GM21723 (cell line): Measurements from ENCODE around the gene CPNE6.

ENCODE experiments used
- ATAC-seq: cut with Tn5 transposase; IDR thresholded peaks from one replicate; pipeline ENCODE4 v1.9.1; 2021; ENCODE audit warnings: mild to moderate bottlenecking, moderate library complexity; ENCODE audit not compliant: unreplicated experiment

The CPNE6 gene

DNA sequence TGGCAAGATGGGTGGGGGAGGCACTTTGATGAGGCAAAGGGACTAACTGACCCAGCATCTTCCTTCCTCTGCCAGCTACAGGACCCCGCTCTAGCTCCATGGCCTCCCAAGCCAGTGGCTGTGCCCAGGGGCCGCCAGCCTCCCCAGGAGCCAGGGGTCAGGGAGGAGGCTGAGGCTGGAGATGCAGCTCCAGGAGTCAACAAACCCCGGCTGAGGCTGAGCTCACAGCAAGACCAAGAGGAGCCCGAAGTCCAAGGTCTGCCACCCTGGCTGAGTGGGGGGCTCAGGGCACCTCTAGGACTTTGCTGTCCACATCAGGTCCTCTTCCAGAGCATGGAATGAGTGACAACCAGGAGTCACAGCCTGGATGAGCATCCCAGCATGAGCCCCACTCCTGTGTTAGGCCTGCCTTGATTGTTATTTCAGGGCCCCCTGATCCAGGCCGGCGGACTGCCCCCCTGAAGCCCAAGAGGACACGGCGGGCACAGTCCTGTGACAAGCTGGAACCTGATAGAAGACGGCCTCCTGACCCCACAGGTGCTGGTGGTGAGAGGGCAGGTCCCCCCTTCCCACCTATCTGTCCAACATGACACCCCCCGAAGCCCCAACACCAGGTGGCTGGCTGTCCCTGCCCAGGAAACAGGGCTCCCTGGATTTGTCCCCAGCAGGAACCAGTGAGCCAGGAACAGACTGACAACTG, 2.5 kb upstream of the CPNE6 start:
- no peak for ATAC-seq

DNA sequence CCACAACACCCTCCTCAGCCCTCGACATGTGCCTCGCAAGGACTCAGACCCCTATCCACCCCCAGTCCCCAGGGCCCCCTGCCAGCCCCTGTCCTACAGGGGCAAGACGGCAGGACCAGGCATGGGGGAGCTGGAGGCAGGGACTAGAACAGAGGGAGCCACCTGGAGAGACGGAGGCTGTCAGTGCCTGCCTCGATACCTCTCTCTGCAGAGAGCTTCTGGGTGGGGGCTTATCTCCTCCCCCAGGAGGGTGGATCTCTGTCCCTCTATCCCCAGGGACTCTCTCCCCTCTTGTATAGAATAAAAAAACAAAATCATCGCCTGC, 2.0 kb upstream of the CPNE6 start:
- no peak for ATAC-seq

DNA sequence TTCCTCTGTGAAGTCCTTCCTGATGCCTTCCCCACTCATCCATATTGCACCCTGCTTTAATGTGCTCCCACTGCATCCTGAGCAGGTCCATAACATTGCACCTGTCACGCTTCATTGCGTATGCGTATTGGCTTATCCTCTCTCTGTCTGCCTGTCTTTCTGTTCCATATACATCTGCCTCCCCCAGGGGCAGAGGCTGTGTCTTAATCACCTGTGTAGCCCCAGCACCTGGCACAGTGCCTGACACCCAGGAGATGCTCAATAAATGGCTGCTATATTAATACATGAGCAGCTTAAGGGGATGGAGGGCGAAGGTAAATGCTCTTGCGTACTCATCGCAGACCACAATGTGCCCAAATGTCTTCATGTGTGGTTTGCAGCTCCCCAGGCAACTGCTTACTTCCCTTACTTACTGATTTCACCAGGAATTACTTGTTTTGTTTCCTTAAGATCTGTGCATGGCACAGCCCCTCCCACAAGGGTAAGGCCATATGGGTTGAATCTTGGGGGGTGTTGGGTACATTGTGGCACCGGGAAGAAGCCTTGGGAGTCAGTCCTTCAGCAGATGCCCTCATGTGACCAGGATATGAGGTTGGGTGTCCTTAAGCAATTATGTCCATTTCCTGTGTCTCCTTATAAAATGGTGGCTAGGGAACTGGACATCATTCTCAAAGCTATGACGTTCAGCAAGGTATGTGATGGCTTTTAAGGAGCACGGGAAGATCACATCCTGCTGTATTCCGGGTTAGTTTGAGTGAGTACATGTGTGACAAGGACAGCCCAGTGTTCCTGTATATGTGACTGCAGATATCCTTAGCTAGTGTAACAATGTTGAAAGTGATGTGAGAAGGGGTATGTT, 848 bp upstream of the CPNE6 start:
- no peak for ATAC-seq

DNA sequence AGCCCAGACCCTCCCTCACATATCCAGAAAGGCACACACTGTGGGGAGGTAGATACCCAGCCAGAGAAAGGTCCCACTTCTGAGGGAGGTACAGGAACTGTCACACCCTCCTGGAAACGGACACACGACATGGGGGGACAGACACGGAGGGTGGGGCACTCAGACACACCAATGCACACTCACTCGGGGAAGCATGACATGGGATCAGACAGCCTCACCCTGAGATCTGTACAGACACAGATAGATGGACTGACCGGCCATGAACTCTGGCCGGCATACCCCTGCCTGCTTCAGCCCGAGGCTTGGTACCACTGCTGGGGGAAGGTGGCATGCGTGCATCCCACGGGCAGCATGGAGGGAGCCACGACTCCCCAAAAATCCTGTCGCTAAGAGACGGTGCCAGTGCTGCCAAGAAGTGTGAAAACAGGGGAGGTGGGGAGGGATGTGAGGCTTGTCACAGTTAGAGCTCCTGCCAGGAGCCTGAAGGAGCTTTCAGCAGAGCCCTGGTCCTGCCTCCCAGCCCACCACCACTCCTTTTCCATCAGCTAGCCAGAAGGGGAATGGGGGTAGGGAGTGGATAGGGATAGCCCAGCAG, 571 bp downstream of the CPNE6 start:
- no peak for ATAC-seq

DNA sequence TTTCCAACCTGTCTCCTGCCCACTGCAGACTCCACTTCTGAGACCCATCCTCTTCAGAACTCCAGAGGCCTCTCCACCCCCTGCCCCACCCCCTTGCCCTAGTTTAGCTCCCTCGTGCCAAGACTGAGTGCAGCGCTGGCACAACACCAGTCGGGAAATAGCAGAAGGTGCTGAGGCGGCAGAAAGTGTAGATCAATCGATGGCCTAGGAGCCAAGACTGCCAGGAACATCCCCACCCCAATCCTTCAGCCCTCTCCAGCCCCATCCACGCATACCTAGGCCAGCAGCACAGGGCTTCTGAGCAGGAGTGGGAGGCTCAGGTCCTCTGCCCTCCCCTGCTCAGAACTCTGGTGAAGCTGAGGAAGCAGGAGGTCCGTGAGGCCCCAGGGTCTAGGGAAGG, 1.1 kb downstream of the CPNE6 start:
- no peak for ATAC-seq

DNA sequence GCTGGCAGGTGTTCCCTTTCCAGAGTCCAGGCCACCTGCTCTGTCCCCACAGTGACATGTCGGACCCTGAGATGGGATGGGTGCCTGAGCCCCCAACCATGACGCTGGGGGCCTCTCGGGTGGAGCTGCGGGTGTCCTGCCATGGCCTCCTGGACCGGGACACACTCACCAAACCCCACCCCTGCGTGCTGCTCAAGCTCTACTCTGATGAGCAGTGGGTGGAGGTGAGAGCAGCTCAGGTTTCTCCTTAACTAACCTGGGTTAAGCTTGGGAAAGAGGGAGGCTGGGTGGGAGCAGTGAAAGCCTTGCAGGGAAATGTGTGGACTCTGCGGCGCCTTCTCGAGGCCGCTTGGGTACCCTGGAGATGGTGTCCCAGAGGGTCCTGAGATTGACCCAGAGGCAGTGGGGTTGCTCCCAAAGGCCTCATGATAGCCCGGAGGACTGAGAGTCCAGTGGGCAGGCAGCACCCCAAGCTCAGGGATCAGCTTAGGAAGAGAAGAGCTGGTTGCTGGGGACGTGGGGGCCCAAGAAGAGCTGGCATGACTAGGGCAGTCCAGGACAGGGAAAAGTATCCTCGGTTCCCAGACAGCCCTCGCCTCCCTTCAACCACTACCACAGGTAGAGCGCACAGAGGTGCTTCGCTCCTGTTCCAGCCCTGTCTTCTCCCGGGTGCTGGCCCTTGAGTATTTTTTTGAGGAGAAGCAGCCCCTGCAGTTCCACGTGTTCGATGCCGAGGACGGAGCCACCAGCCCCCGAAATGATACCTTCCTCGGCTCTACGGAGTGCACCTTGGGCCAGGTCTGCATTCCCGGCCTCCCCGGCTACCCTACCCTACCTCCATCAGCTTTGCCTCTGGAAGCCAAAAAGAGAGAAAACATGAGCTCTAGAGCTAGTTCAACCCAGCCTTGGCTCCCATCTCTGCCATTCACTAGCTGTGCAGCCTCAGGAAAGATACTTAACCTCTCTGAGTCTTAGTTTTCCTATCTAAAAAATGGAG, 1.8 kb downstream of the CPNE6 start:
- ATAC-seq: no peak

DNA sequence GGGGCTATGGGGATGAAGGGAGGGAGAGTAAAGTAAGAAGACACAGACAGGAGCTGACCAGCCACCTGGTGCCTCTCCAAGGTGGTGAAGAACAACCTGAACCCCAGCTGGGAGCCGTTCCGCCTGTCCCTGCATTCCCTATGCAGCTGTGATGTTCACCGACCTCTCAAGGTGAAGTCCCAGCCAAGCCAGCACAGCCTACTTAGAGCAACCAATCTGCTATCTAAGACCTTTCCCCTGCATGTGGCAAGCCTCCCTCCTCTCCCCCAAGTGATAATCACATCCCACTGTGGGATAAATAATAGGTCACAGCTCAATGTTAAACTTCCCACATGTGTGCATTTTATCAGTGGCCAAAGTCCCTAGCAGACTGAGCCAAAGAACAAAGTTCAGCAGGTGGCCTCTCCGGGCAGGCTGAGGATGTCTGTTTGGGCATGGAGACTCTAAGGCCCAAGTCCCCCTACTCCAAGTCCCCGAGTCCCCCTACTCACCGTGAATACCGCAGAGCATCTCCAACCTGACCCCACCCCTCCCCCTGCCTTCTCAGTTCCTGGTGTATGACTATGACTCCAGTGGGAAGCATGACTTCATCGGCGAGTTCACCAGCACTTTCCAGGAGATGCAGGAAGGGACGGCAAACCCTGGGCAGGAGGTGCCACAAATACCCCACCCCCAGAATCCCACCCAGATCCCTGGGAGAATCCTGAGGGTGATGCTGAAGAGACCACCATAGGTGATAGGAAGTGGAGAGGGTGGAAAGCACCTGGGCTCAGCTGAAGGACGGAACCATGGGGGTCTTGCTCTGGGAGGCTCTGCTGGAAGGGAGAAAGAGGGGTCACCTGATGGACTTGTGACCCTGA, 3.5 kb downstream of the CPNE6 start:
- ATAC-seq: no peak

DNA sequence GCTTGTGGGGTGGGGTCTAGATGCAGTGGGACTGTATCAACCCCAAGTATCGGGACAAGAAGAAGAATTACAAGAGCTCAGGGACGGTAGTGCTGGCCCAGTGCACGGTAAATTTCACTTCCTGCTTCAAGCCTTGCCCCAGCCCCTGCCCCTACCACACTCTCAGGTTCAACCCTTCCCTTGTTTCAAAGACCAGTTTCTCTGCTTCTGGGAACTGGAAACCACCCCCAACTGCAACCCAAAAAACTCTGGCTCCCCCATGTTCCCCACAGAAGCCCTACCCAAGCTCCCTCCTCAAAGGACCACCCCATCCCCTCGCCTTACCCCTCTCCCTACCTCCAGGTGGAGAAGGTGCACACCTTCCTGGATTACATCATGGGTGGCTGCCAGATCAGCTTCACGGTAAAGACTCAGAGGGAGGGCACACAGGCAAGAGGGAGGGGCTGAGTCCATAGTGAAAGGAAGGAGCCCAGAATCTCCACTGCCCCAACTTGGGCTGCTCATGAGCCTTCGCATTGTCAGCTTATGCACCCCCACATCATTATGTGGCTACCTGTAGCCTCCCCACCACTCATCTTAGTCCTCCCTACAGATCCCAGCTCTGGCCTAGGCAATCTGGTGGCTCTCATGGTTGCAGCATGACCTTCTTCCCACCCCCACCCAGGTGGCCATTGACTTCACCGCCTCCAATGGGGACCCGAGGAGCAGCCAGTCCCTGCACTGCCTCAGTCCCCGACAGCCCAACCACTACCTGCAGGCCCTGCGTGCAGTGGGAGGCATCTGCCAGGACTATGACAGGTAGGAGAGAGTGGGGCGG, 4.3 kb downstream of the CPNE6 start:
- peak; percentile 65 for ATAC-seq

DNA sequence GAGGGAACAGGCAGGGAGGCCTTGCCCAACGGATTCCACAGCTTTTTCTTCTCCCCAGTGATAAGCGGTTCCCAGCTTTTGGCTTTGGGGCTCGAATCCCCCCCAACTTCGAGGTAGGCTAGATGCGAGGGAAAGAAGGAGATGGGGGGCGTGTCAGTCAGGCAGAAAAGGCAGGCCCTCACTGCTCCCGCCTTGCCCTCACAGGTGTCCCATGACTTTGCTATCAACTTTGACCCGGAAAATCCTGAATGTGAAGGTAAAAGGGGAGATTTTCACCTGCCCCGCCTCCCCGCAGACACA, 4.9 kb downstream of the CPNE6 start:
- ATAC-seq: no peak

DNA sequence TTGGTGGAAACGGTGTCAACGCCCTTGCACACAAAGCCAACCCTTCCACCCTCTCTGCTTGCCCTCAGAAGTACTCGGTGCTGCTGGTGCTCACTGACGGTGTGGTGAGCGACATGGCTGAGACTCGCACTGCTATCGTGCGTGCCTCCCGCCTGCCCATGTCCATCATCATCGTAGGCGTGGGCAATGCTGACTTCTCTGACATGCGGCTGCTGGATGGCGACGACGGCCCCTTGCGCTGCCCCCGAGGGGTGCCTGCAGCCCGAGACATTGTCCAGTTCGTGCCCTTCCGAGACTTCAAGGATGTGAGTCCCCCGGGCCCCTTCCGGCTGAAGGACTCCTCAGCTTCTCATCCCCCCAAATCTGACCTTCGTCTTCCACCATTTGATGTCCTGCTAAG, 5.7 kb downstream of the CPNE6 start:
- no peak for ATAC-seq

DNA sequence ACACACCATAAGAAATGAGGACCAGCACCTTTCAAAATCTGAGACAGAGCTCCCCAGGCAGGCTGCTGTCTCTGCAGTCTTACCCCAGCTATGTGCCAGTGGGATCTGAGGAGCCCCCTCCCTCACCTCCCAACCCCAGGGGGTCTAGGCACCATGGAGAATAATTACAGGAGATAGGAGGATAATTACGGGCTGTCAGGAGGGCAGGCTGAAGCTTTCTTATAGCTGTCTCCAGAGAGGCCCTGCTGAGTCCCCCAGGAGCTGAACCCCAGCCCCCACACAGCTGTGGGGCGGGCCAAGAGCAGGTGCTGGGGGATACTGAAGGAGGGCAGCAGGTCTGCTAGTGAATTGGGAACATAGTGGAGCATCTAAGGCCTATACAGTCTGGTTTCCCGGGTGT, 6.8 kb downstream of the CPNE6 start:
- no peak for ATAC-seq

DNA sequence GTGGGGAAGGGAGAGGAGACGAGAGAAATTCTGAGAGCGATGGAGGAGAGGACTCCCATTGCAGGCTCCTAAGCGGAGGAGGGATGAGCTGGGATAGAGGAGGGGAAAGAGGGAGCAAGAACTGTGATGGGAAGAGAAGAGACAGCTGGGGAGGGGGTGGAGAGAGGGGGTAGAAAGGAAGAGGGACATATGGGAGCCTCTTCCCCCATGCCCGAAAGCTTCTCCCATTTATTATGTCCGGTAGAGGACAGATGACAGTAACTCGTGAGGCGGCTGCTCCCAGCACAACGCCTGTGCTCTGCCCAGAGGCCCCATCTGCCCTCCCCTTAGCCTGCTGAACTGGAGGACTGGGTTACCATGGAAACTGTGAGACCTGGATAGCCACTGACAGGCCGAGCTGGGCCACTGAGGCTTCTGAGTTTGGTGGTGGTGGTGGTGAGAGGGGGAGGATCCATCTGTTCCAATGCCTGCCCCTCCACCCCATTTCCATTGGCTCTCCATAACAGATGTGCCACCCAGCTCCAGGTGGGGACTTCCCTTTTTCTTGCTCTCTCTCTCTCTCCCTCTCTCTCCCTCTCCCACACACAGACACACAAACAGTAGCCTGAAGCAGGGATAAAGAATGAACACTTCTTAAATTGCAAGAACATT, 8.3 kb downstream of the CPNE6 start:
- ATAC-seq: no peak

DNA sequence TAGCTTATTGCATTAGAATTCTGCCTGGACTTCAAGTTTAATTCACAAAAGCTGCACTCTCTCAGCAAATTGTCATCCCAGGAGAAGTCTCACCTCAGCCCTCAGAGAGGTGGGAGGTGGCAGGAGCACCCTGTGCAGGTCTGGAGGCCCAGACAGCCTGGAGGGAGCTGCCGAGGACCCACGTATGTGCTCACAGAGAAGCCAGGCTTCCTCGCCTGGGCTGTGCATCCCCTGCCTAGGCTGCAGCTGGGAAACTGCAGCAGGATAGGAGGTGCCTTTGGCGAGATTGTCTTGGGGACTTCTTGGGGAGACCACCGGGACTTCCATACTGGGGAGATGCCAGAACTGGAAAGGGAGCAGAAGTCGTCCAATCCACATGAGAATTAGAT, 8.8 kb downstream of the CPNE6 start:
- ATAC-seq: no peak

DNA sequence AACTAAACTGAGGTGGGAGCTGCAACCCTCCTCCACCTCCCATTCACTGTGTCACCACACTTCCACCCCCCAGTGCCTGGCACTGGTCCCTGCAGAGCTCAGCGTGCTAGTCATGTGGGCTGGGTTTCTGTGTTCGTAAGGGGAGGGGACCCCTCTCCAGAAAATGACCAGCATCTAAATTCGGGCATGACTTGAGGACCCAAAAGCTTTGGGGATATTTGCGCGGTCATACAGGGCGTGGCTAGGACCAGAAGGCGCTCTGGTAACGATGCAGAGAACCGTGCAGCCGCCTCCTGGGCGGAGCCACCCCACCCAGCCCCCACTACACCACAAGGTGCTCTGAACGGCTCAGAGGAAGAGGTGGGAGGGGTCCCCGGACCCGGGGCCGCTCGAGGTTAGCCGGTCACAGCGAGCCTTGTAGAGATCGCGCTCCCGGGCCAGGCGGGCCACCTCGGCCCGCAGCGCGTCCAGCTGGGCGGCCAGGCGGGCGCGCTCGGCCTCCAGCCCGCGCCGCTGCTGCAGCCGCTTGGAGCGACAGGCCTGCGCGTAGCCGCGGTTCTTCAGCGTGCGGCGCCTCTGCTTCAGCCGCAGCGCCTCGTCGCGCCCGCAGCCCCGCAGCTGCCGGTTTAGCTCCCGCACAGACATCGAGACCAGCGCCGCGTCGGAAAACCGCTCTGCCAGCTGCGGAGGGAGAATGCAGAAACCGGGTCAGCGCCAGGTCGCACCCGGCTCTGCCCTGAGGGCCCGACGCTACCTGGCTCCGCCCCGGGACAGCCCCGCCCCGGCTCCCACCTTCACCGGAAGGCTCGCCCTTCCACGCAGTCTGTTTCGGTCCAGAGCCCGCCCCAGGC, 9.8 kb downstream of the CPNE6 start:
- peak; percentile 93 for ATAC-seq

DNA sequence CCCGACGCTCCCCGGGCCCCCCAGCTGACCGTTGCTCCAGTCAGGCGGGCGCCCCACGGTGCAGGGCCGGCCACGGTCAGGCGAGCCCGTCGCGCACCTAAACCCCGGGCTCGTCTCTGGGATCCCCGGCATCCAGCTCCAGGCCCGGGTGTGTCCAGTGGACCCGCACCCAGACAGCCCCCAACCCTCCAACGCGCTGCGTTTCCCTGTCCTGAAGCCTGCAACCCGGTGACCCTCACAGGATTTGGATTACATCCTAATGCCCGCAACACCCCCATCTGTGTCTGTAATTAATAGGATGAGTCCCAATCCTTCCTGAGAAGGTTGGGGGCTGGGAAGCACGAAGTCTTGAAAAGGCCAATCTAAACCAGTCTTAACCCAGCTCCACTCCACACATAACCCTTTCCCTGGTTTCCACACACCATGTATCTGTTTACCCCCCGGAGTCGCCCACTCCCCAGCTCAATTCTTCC, 10.4 kb downstream of the CPNE6 start:
- ATAC-seq: no peak

DNA sequence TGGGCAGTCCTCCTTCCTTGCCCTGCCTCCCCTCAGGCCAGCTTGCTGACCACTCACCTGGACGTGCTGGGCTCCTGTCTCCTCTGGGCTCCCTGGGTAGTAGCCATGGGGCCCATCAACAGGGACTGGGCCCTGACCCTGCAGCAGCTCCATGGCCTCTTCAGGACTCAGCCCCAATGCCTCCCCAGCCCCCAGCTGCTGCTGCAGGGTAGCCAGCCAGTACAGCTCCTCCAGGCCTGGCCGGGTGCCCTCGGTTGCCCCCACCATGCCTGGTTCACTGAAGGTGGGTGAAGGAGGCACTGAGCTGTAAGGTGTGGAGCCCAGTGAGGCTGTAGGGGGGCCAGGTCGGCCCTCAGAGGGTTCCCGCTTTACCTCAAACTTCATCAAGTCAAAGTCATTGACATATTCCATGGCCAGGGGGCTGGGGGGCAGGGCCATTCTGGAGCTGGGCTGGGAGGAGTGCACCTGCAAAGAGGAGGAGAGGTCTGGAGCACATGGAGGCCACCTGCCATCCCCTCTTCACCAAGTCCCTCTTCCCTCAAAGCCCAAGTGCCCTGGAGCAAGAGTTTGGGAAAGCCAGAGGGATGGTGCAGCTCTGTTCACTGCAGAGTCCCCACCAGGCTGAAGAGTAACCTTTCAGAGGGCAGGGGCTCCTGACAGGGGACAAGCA, 11.2 kb downstream of the CPNE6 start:
- no peak for ATAC-seq

DNA sequence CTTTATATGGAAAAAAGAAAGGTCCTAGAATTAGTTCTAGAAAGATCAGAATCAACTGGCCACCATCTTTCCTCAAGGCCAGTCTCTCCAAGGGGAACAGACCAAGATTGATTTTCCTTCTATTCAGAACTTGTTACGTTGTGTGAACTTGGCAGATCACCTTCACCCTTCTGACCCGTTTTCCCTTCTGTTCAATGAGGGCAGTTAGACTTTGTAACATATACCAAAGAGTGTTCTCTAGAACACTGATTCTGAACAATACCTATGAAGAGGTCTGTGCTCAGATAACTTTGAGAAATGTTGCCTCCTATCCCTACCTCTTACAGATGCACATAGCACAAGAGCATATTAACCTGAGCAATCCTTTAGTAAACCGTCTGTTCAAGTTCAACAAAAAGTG, 12.1 kb downstream of the CPNE6 start:
- no peak for ATAC-seq
